GM23338 (cell line): ENCODE measurements around the gene TMED8. TPM values are rescaled to one million over a fixed set of nuclear protein-coding genes. Genes with fewer than 3 reads are reported as not detected.

Experiments
- ATAC-seq: fragments of 200-7000 bp; cut with Tn5 transposase; 3 replicates; pipeline ENCODE4 v1.9.1; 2020
- DNase-seq: peaks from one replicate; pipeline ENCODE4 v3.0.0-alpha.2; 2015; ENCODE audit warnings: low spot score
- H2AFZ ChIP-seq: fragments of 200-600 bp; sonication (generic); 2 replicates; pipeline ENCODE4 v1.8.0; 2016; ENCODE audit warnings: antibody characterized with exemption, mild to moderate bottlenecking, moderate library complexity
- H3F3A ChIP-seq: fragments of 200-600 bp; sonication (generic); replicated peaks from 2 replicates; pipeline ENCODE4 v1.8.0; 2017; ENCODE audit warnings: antibody characterized with exemption, mixed run types, low read depth
- H3K27ac ChIP-seq: fragments of 200-600 bp; sonication (generic); 2 replicates; pipeline ENCODE4 v1.6.1; 2016; ENCODE audit warnings: low read depth
- H3K27me3 ChIP-seq: fragments of 200-600 bp; sonication (generic); 2 replicates; pipeline ENCODE4 v1.8.0; 2016; ENCODE audit warnings: mild to moderate bottlenecking, mixed run types, moderate library complexity; ENCODE audit not compliant: insufficient read depth
- H3K36me3 ChIP-seq: fragments of 200-600 bp; sonication (generic); 2 replicates; pipeline ENCODE4 v1.8.0; 2016; ENCODE audit warnings: mild to moderate bottlenecking; ENCODE audit not compliant: insufficient read depth
- H3K4me1 ChIP-seq: fragments of 200-600 bp; sonication (generic); 2 replicates; pipeline ENCODE4 v1.8.0; 2016; ENCODE audit warnings: mild to moderate bottlenecking, moderate library complexity; ENCODE audit not compliant: insufficient read depth
- H3K4me2 ChIP-seq: fragments of 200-600 bp; sonication (generic); 2 replicates; pipeline ENCODE4 v1.7.1; 2017; ENCODE audit warnings: mixed run types
- H3K4me3 ChIP-seq: fragments of 200-600 bp; sonication (generic); 2 replicates; pipeline ENCODE4 v1.6.1; 2016; ENCODE audit warnings: mixed run types
- H3K79me2 ChIP-seq: fragments of 200-600 bp; sonication (generic); replicated peaks from 2 replicates; pipeline ENCODE4 v1.8.0; 2017; ENCODE audit warnings: mild to moderate bottlenecking; ENCODE audit not compliant: insufficient read depth
- H3K9me2 ChIP-seq: fragments of 200-600 bp; sonication (generic); 2 replicates; pipeline ENCODE4 v1.8.0; 2017; ENCODE audit not compliant: insufficient read depth
- H4K20me1 ChIP-seq: fragments of 200-600 bp; sonication (generic); replicated peaks from 2 replicates; pipeline ENCODE4 v1.8.0; 2017; ENCODE audit warnings: mild to moderate bottlenecking; ENCODE audit not compliant: insufficient read depth
- H3K27ac Mint-ChIP-seq: 2 replicates; pipeline ENCODE4 v1.8.0; 2020; ENCODE audit warnings: inconsistent platforms, mild to moderate bottlenecking, moderate library complexity, mixed read lengths
- H3K27me3 Mint-ChIP-seq: 3 replicates; pipeline ENCODE4 v1.8.0; 2022; ENCODE audit warnings: low read depth, mild to moderate bottlenecking, moderate library complexity, mixed read lengths, inconsistent platforms; ENCODE audit not compliant: insufficient read depth, poor library complexity
- H3K36me3 Mint-ChIP-seq: 3 replicates; pipeline ENCODE4 v1.8.0; 2021; ENCODE audit warnings: low read depth, mild to moderate bottlenecking, inconsistent platforms, moderate library complexity, mixed read lengths
- H3K4me1 Mint-ChIP-seq: 3 replicates; pipeline ENCODE4 v1.8.0; 2020; ENCODE audit warnings: mild to moderate bottlenecking, inconsistent platforms, mixed read lengths
- H3K4me3 Mint-ChIP-seq: 3 replicates; pipeline ENCODE4 v1.8.0; 2021; ENCODE audit warnings: moderate library complexity, mild to moderate bottlenecking, inconsistent platforms, mixed read lengths
- H3K9me3 Mint-ChIP-seq: 3 replicates; pipeline ENCODE4 v1.8.0; 2020; ENCODE audit warnings: moderate library complexity, mild to moderate bottlenecking, inconsistent platforms, mixed read lengths
- EZH2 ChIP-seq: fragments of 200-600 bp; sonication (generic); IDR thresholded peaks from one replicate; pipeline ENCODE4 v1.8.0; 2017; ENCODE audit warnings: antibody characterized with exemption, mild to moderate bottlenecking, low read depth; ENCODE audit not compliant: unreplicated experiment
- POLR2AphosphoS5 ChIP-seq: IDR thresholded peaks from 2 replicates; pipeline ENCODE4 v1.6.1; 2016; ENCODE audit warnings: antibody characterized with exemption, low read depth
- REST ChIP-seq: IDR thresholded peaks from one replicate; pipeline ENCODE4 v1.6.1; 2018; ENCODE audit warnings: antibody characterized with exemption; ENCODE audit not compliant: unreplicated experiment
- STAT1 ChIP-seq: IDR thresholded peaks from one replicate; pipeline ENCODE4 v1.6.1; 2016; ENCODE audit warnings: antibody characterized with exemption; ENCODE audit not compliant: unreplicated experiment
- ZNF331 ChIP-seq: fragments of 250-450 bp; sonication (Bioruptor Pico); IDR thresholded peaks from 2 replicates; pipeline ENCODE4 v1.5.0; 2020; ENCODE audit warnings: low read depth, mild to moderate bottlenecking, moderate library complexity
- ZNF462 ChIP-seq: fragments of 250-450 bp; sonication (Bioruptor Pico); IDR thresholded peaks from 2 replicates; pipeline ENCODE4 v1.5.0; 2020; ENCODE audit warnings: mild to moderate bottlenecking, moderate library complexity
- polyA plus RNA-seq: library from polyadenylated mRNA; unstranded; fragments of >200 nt; fragmentation: Nextera tagmentation; extraction: Ambion mirVana; gene quantifications from 2 replicates; pipeline ENCODE4 v1.2.1, GENCODE V29; 2016
- total RNA-seq: library from RNA; depleted of rRNA; stranded (reverse); fragments of >200 nt; shearing (Covaris generic); gene quantifications from 2 replicates; pipeline ENCODE4 v1.2.3, GENCODE V29; 2014
- TF ChIP-seq, protein P1 (sequence below), 2 experiments: fragments of 200-600 bp in 1 of 2; sonication (generic) in 1 of 2; conservative IDR thresholded peaks; 2 replicates each; pipeline versions ENCODE4 v1.5.1 to v1.6.1; 2016 to 2017; ENCODE audit warnings: antibody characterized with exemption in 2 of 2, low read depth in 2 of 2, mild to moderate bottlenecking in 2 of 2, moderate library complexity in 1 of 2
- TF ChIP-seq, protein P2 (sequence below): IDR thresholded peaks from 2 replicates; pipeline ENCODE4 v1.6.1; 2016; ENCODE audit warnings: antibody characterized with exemption

TMED8 gene
- total and polyA plus RNA-seq, 2 experiments from 2014 or later, result 4.3 to 13.8 TPM

- H3K27ac Mint-ChIP-seq, result peak overlapping the region; percentile 54
- H4K20me1 ChIP-seq, result no peaks in the 10 kb centered on the region
- peaks cover 7% of the 10 kb centered on the region; the same call in 1 of the 2 replicates for H3F3A ChIP-seq
- peaks cover 41% of the 10 kb centered on the region for H3K4me1 ChIP-seq
- no peaks in the 10 kb centered on the region for H3K27me3 ChIP-seq
- H3K4me2 ChIP-seq, result no peak overlapping the region
- H3K36me3 ChIP-seq, result no peaks in the 10 kb centered on the region
- peaks cover 48% of the 10 kb centered on the region for H3K79me2 ChIP-seq
- no peak overlapping the region for H3K27ac ChIP-seq
- H3K4me3 ChIP-seq, result no peak overlapping the region
- no peaks in the 10 kb centered on the region for H3K9me2 ChIP-seq
- H3K4me1 Mint-ChIP-seq, result peaks cover 57% of the 10 kb centered on the region
- H3K36me3 Mint-ChIP-seq, result no peaks in the 10 kb centered on the region; the same call in 1 of the 3 replicates
- H3K4me3 Mint-ChIP-seq, result no peak overlapping the region
- peaks cover 15% of the 10 kb centered on the region for H3K27me3 Mint-ChIP-seq
- no peaks in the 10 kb centered on the region for H3K9me3 Mint-ChIP-seq
- ATAC-seq, result no peak
- H2AFZ ChIP-seq, result no peak overlapping the region
- no peak for DNase-seq
- TF ChIP-seq POLR2AphosphoS5 (no peak), EZH2 (no peak), ZNF331 (CRISPR knock-in tag) (no peak), ZNF462 (CRISPR knock-in tag) (no peak), REST (no peak), STAT1 (no peak)
- TF ChIP-seq, protein P1, sequence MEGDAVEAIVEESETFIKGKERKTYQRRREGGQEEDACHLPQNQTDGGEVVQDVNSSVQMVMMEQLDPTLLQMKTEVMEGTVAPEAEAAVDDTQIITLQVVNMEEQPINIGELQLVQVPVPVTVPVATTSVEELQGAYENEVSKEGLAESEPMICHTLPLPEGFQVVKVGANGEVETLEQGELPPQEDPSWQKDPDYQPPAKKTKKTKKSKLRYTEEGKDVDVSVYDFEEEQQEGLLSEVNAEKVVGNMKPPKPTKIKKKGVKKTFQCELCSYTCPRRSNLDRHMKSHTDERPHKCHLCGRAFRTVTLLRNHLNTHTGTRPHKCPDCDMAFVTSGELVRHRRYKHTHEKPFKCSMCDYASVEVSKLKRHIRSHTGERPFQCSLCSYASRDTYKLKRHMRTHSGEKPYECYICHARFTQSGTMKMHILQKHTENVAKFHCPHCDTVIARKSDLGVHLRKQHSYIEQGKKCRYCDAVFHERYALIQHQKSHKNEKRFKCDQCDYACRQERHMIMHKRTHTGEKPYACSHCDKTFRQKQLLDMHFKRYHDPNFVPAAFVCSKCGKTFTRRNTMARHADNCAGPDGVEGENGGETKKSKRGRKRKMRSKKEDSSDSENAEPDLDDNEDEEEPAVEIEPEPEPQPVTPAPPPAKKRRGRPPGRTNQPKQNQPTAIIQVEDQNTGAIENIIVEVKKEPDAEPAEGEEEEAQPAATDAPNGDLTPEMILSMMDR (conservative IDR thresholded peaks at IDR 0.05; ENCODE audit: low read depth in 2 of 2), result no peak
- TF ChIP-seq, protein P2, sequence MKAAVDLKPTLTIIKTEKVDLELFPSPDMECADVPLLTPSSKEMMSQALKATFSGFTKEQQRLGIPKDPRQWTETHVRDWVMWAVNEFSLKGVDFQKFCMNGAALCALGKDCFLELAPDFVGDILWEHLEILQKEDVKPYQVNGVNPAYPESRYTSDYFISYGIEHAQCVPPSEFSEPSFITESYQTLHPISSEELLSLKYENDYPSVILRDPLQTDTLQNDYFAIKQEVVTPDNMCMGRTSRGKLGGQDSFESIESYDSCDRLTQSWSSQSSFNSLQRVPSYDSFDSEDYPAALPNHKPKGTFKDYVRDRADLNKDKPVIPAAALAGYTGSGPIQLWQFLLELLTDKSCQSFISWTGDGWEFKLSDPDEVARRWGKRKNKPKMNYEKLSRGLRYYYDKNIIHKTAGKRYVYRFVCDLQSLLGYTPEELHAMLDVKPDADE, result no peak
Measured at GRCh38 chr14:77318006-77318553, 58.8 kb downstream of the TMED8 start.
